ENCODE results near the gene GLS2. TPM values are rescaled to one million over a fixed set of nuclear protein-coding genes. Genes with fewer than 3 reads are reported as not detected.
A peak's percentile ranks its signal among the peaks of the same experiment; 100 is the strongest.

Gene GLS2
- polyA plus RNA-seq, 2 of the 4 experiments (the other 2 are of a cell fraction) = 0.36 to 0.44 TPM

- TF ChIP-seq ELK1 (IDR thresholded peaks at IDR 0.05; ENCODE audit: low read depth, low read length) (no peak), REST (IDR thresholded peaks at IDR 0.05) (no peak), E2F6 (IDR thresholded peaks at IDR 0.05; ENCODE audit: borderline replicate concordance, low read depth) (no peak), FOSB (CRISPR knock-in tag; IDR thresholded peaks at IDR 0.05) (no peak), USF2 (IDR thresholded peaks at IDR 0.05) (no peak)
Measured at GRCh38 chr12:56530390-56531055, 42.6 kb upstream of the GLS2 start (continued).

- Histone ChIP-seq H3K4me2 (no peak overlapping the region), H3K4me3 (no peak overlapping the region), H3K4me1 (peaks cover 58% of the 10 kb centered on the region), H3K27ac (peak overlapping the region in 1 of 2 experiments; percentile 59; a peak in 2 of 6 replicates), H3K9me3 (no peaks in the 10 kb centered on the region)
- WGBS (ENCODE audit: missing lambda C conversion rate) = 83% methylated on average over 4 of the region's 4 CpGs
- no peak for FAIRE-seq
- no peak for ATAC-seq
- no peak for DNase-seq (ENCODE audit: low read depth in 1 of 2, low spot score in 1 of 2)
- TF ChIP-seq ZNF302 (CRISPR knock-in tag; IDR thresholded peaks at IDR 0.05) (0 out of 2 replicates have a peak, but pooled peaks have one; percentile 17), SMC3 (IDR thresholded peaks at IDR 0.05) (no peak)
- POLR2A ChIA-PET = no interaction called here
- CTCF ChIA-PET = interaction anchor here (0.6 to 4.5 kb wide), 4 partner anchors 10 to 1141 kb away, joined by 3 to 28 read pairs (median 8); no protein-coding TSS in a partner anchor
Measured at GRCh38 chr12:56529656-56530055, 41.7 kb upstream of the GLS2 start.

GRCh38 chr12:56528846-56529245 is 40.9 kb upstream of the GLS2 start:
- CTCF ChIA-PET = interaction anchor here (0.6 to 4.5 kb wide), 4 partner anchors 9 to 65 kb away, joined by 3 to 28 read pairs (median 4); no protein-coding TSS in a partner anchor
- FAIRE-seq (no peak), DNase-seq (ENCODE audit: low read depth in 1 of 2, low spot score in 1 of 2) (no peak), ATAC-seq (no peak)
- WGBS (ENCODE audit: missing lambda C conversion rate) = 90% methylated on average over 1 of the region's 1 CpG
- no peak overlapping the region for H3K4me2 ChIP-seq
- H3K9me3 ChIP-seq = no peaks in the 10 kb centered on the region
- peaks cover 66% of the 10 kb centered on the region for H3K4me1 ChIP-seq
- POLR2A ChIA-PET = no interaction called here
- H3K4me3 ChIP-seq = no peak overlapping the region
- peak overlapping the region in 1 of 2 experiments; percentile 89; a peak in 3 of 6 replicates for H3K27ac ChIP-seq
- TF ChIP-seq BCL3 (IDR thresholded peaks at IDR 0.05) = no peak
- no peak for TF ChIP-seq JUNB (IDR thresholded peaks at IDR 0.05)
- TF ChIP-seq NPAS2 (CRISPR knock-in tag; IDR thresholded peaks at IDR 0.05; ENCODE audit: borderline replicate concordance) = no peak
- no peak for TF ChIP-seq FOSB (CRISPR knock-in tag; IDR thresholded peaks at IDR 0.05)
- no peak for TF ChIP-seq SMC3 (IDR thresholded peaks at IDR 0.05)
- TF ChIP-seq GATA3 (IDR thresholded peaks at IDR 0.05; ENCODE audit: borderline replicate concordance) = no peak
- no peak for TF ChIP-seq EHMT2 (IDR thresholded peaks at IDR 0.05; ENCODE audit: low read depth)
- TF ChIP-seq SREBF2 (IDR thresholded peaks at IDR 0.05) = no peak
- TF ChIP-seq ELK1 (IDR thresholded peaks at IDR 0.05; ENCODE audit: low read depth, low read length) = no peak
- no peak for TF ChIP-seq ZC3H11A (IDR thresholded peaks at IDR 0.05)
- TF ChIP-seq HMGXB4 (CRISPR knock-in tag; IDR thresholded peaks at IDR 0.05; ENCODE audit: borderline replicate concordance) = no peak
- no peak for TF ChIP-seq FOXS1 (CRISPR knock-in tag; IDR thresholded peaks at IDR 0.05)
- no peak for TF ChIP-seq REST (IDR thresholded peaks at IDR 0.05)

All from A549 (cell line).